ENCODE results near the gene FUT7. TPM values are rescaled to one million over a fixed set of nuclear protein-coding genes. Genes with fewer than 3 reads are reported as not detected.

FUT7 gene
- total and polyA plus RNA-seq, 11 donors, result 0.15 to 0.48 (median 0.17) TPM; not detected in 8

DNA sequence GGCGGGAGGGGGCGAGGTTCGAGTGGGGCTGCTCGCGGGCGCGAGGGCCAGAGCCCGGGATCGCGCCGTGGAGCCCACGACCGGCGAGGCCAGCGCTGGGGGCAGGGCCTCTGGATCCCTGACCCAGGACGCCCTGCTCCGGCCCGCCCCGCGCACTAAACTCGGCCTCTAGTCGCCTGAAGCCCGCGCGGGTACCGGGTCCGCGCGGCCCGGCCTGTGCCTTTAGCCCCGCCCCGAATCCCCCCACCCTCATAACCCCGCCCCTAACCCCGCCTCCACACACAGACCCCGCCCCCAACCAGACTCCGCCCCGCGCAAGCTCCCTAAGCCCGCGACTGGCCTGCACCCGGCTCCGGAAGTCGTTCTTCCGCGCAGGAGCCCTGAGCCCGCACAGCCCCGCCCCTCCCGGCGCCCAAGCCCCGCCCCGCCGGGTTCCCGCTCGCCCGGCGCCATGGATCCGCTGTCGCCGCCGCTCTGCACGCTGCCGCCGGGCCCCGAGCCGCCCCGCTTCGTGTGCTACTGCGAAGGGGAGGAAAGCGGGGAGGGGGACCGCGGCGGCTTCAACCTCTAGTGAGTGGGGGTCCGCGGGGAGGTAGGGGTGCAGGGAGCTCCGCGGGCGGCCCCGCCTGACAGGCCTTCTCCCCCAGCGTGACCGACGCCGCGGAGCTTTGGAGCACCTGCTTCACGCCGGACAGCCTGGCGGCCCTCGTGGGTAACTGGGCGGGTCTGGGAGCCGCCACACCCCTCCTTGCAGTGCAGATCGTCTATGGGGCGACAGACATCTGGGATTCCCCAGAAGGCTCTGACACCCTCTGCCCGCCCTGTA lies 39.7 kb downstream of the FUT7 start, which contains the start of gene PAXX:
Gene PAXX (plus strand): TSS at position 430 of the 826 bp plus-strand sequence. CDS start 22 bp downstream, at position 452.
- peaks cover 0 to 9% (median 3%) of the 10 kb centered on the region in 9 donors for H3K36me3 ChIP-seq
- peak within 1 kb of the TSS; percentile 8 to 91 (median 87) for H3K27ac ChIP-seq
- ATAC-seq (peak; percentile 89 to 94 (median 94)), DNase-seq (peak; percentile 94 to 97 (median 95))
- H3K9me3 ChIP-seq, result peaks cover 0 to 10% (median 0%) of the 10 kb centered on the region in 12 donors
- TF ChIP-seq, protein P1, sequence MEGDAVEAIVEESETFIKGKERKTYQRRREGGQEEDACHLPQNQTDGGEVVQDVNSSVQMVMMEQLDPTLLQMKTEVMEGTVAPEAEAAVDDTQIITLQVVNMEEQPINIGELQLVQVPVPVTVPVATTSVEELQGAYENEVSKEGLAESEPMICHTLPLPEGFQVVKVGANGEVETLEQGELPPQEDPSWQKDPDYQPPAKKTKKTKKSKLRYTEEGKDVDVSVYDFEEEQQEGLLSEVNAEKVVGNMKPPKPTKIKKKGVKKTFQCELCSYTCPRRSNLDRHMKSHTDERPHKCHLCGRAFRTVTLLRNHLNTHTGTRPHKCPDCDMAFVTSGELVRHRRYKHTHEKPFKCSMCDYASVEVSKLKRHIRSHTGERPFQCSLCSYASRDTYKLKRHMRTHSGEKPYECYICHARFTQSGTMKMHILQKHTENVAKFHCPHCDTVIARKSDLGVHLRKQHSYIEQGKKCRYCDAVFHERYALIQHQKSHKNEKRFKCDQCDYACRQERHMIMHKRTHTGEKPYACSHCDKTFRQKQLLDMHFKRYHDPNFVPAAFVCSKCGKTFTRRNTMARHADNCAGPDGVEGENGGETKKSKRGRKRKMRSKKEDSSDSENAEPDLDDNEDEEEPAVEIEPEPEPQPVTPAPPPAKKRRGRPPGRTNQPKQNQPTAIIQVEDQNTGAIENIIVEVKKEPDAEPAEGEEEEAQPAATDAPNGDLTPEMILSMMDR (IDR thresholded peaks at IDR 0.05), result no peak
- TF ChIP-seq POLR2A (IDR thresholded peaks at IDR 0.05), result peak in 1 of 2 donors; percentile 47
- H3K4me3 ChIP-seq, result peak within 1 kb of the TSS; percentile 60 to 98 (median 82)
- intact Hi-C loops (cut with DNase I), result loop anchor here in 5 of 10 donors (1.0 to 5.0 kb wide), 4 partner anchors 35 to 48 kb away; partner anchors contain the start of genes C8G (in 3 of the 5), ABCA2 (in 1 of the 5), FBXW5 (in 1 of the 5) and LCN12 (in 1 of the 5)
- 0 to 1% (median 1%) methylated on average over 11 to 92 of the region's 92 CpGs for WGBS, 4 donors
- H3K27me3 ChIP-seq, result peaks cover 0 to 28% (median 0%) of the 10 kb centered on the region in 9 donors
- H3K4me1 ChIP-seq, result peaks cover 3 to 55% (median 31%) of the 10 kb centered on the region in 12 donors

DNA sequence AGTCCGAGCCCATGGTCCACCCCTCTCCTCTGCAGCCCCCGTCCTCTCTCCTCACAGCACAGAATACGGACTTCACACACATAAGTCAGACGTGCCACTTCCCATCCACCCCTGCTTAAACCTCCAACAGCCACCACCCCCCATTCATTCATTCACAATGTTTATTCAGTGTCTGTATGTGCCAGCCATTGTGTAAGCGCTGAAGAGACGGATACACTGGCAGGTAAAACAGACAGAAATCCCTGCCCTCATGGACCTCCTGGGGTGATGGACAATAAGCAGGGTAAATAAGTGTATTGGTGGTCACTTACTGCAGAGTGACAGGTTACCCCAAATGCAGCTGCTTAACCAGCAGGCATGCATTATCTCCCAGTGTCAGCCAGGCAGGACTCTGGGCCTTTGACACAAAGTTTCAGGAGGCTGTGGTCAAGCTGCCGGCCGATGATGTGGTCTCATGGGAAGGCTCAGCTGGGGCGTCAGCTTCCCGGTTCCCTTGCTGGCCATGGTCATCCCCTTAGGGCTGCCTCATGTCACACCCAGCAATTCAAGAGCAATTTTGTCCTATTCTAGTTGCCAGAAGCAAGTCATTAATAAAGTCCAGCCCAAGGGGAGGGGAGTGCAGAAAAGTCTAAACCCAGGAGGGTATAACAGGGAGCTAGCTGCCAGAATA lies 41.5 kb downstream of the FUT7 start:
- intact Hi-C loops (cut with DNase I), result loop anchor here in 4 of 10 donors (5.0 kb wide), 3 partner anchors 37 to 43 kb away; partner anchors contain the start of genes C8G (in 3 of the 4), ABCA2 (in 1 of the 4) and LCN12 (in 1 of the 4)
- no peak for DNase-seq

DNA sequence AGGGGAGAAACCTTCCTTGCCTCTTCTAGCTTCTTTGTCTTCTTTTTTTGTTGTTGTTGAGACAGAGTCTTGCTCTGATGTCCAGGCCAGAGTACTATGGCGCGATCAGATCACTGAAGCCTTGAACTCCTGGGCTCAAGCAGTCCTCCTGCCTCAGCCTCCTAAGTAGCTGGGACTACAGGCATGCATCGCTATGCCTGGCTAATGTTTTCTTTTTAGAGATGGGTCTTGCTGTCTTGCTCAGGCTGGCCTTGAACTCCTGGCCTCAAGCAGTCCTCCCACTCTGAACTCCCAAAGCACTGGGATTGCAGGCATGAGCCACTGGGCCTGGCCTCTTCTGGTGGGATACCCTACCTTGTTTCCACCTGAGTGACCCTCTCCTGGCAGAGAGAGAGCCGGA lies 43.0 kb downstream of the FUT7 start:
- H3K27me3 ChIP-seq, result peaks cover 0 to 30% (median 6%) of the 10 kb centered on the region in 9 donors
- H3K4me3 ChIP-seq, result no peak overlapping the region
- H3K9me3 ChIP-seq, result peaks cover 0 to 10% (median 0%) of the 10 kb centered on the region in 12 donors
- ATAC-seq (no peak), DNase-seq (no peak)
- peaks cover 0 to 39% (median 19%) of the 10 kb centered on the region in 12 donors for H3K4me1 ChIP-seq
- peaks cover 0 to 7% (median 2%) of the 10 kb centered on the region in 9 donors for H3K36me3 ChIP-seq
- intact Hi-C loops (cut with DNase I), result no loop called here
- 92 to 98% (median 96%) methylated on average over 4 of the region's 4 CpGs for WGBS, 4 donors
- no peak overlapping the region for H3K27ac ChIP-seq
- no peak for TF ChIP-seq POLR2A (IDR thresholded peaks at IDR 0.05)
- TF ChIP-seq, protein P1 (IDR thresholded peaks at IDR 0.05), result no peak

More for the DNA sequence above, 41.5 kb downstream of the FUT7 start:
- peaks cover 0 to 9% (median 3%) of the 10 kb centered on the region in 9 donors for H3K36me3 ChIP-seq
- peaks cover 3 to 42% (median 23%) of the 10 kb centered on the region in 12 donors for H3K4me1 ChIP-seq
- no peak for ATAC-seq
- H3K4me3 ChIP-seq, result no peak overlapping the region
- 85 to 89% (median 88%) methylated on average over 10 of the region's 10 CpGs for WGBS, 4 donors
- H3K9me3 ChIP-seq, result peaks cover 0 to 10% (median 0%) of the 10 kb centered on the region in 12 donors
- no peak overlapping the region for H3K27ac ChIP-seq
- H3K27me3 ChIP-seq, result peaks cover 0 to 28% (median 0%) of the 10 kb centered on the region in 9 donors
- TF ChIP-seq, protein P1 (IDR thresholded peaks at IDR 0.05), result no peak
- TF ChIP-seq POLR2A (IDR thresholded peaks at IDR 0.05), result no peak
